GM12878 (cell line): ENCODE measurements around the gene LPIN1. TPM values are rescaled to one million over a fixed set of nuclear protein-coding genes. Genes with fewer than 3 reads are reported as not detected.

Source experiments
- ATAC-seq: fragments of 200-7000 bp; cut with Tn5 transposase; 3 replicates; pipeline ENCODE4 v1.9.1; 2020; ENCODE audit warnings: mild to moderate bottlenecking, moderate library complexity
- BruUV-seq: library from RNA; stranded (reverse); fragments of 400-500 nt; replicated peaks from 2 replicates; lab custom pipeline; 2021; lab: Mats Ljungman, UMichigan
- CTCF ChIA-PET: fragments of 300-600 bp; sonication (Branson Sonifier 250); formaldehyde crosslinking; extraction: SDS; loops from one replicate; lab custom pipeline; 2021; ENCODE audit warnings: inconsistent platforms; lab: Yijun Ruan, JAX
- POLR2A ChIA-PET: fragments of 350-600 bp; formaldehyde crosslinking; extraction: SDS; loops from one replicate; lab custom pipeline; 2021; ENCODE audit warnings: inconsistent platforms; lab: Charles Lee
- RAD21 ChIA-PET: fragments of 300-600 bp; sonication (Branson Sonifier 250); formaldehyde crosslinking; loops from one replicate; lab custom pipeline; 2023; ENCODE audit warnings: antibody characterized with exemption; ENCODE audit not compliant: unreplicated experiment; lab: Charles Lee
- SMC1A ChIA-PET: fragments of 300-600 bp; sonication (Branson Sonifier 250); formaldehyde crosslinking; loops from one replicate; lab custom pipeline; 2023; ENCODE audit not compliant: unreplicated experiment, uncharacterized antibody; lab: Charles Lee
- DNase-seq: peaks from one replicate; pipeline ENCODE4 v3.0.0-alpha.2; 2011; ENCODE audit warnings: low read depth, low spot score
- FAIRE-seq: peaks from 3 replicates; lab custom pipeline; 2011; peaks lifted over from hg19 to GRCh38; lab: Jason Lieb, UNC
- H2AFZ ChIP-seq: 2 replicates; pipeline ENCODE4 v1.6.0; 2011; ENCODE audit warnings: low read depth, low read length, control low read depth; ENCODE audit not compliant: control insufficient read depth
- H3K27ac ChIP-seq: 2 replicates; pipeline ENCODE4 v1.5.1; 2011; ENCODE audit warnings: control low read depth; ENCODE audit not compliant: control insufficient read depth, insufficient read depth
- H3K27me3 ChIP-seq, 2 experiments: replicated peaks in 1 of 2; 2 replicates each; pipeline versions ENCODE4 v1.6.0 to v1.6.1; 2011; ENCODE audit warnings: low read length in 1 of 2; ENCODE audit not compliant: control insufficient read depth in 2 of 2, insufficient read depth in 2 of 2
- H3K36me3 ChIP-seq, 2 experiments: 2 replicates each; pipeline ENCODE4 v1.5.1; 2011; ENCODE audit warnings: low read length in 1 of 2; ENCODE audit not compliant: control insufficient read depth in 2 of 2, insufficient read depth in 2 of 2
- H3K4me1 ChIP-seq: 2 replicates; pipeline ENCODE4 v1.6.1; 2011; ENCODE audit warnings: mild to moderate bottlenecking, low read length, moderate library complexity, mixed read lengths; ENCODE audit not compliant: control insufficient read depth, insufficient read depth
- H3K4me2 ChIP-seq: 2 replicates; pipeline ENCODE4 v1.6.0; 2011; ENCODE audit warnings: control low read depth; ENCODE audit not compliant: control insufficient read depth, insufficient read depth
- H3K4me3 ChIP-seq: fragments of 200-600 bp; sonication (generic); 2 replicates; pipeline ENCODE4 v1.5.1; 2016
- H3K79me2 ChIP-seq: 2 replicates; pipeline ENCODE4 v1.6.0; 2011; ENCODE audit warnings: low read length; ENCODE audit not compliant: control insufficient read depth, insufficient read depth
- H3K9ac ChIP-seq: 2 replicates; pipeline ENCODE4 v1.8.0; 2011; ENCODE audit warnings: low read length, control low read depth, mixed read lengths; ENCODE audit not compliant: control insufficient read depth, insufficient read depth
- H3K9me3 ChIP-seq: replicated peaks from 3 replicates; pipeline ENCODE4 v1.5.1; 2011; ENCODE audit warnings: mild to moderate bottlenecking, low read length; ENCODE audit not compliant: control insufficient read depth, insufficient read depth
- H4K20me1 ChIP-seq: 2 replicates; pipeline ENCODE4 v1.6.0; 2011; ENCODE audit not compliant: control insufficient read depth, insufficient read depth
- BMI1 ChIP-seq: fragments of 450-650 bp; IDR thresholded peaks from 2 replicates; pipeline ENCODE4 v1.6.1; 2016; ENCODE audit warnings: mild to moderate bottlenecking, moderate library complexity, borderline replicate concordance
- CUX1 ChIP-seq: IDR thresholded peaks from 2 replicates; pipeline ENCODE4 v1.6.1; 2012; ENCODE audit warnings: improper control_type of control experiment, low read depth, low read length; ENCODE audit not compliant: insufficient replicate concordance
- MEF2B ChIP-seq: fragments of 450-650 bp; IDR thresholded peaks from 2 replicates; pipeline ENCODE4 v1.6.1; 2018; ENCODE audit warnings: mild to moderate bottlenecking, moderate library complexity; ENCODE audit not compliant: partially characterized antibody, poor library complexity, severe bottlenecking
- NKRF ChIP-seq: fragments of 450-650 bp; conservative IDR thresholded peaks from 2 replicates; pipeline ENCODE4 v1.6.1; 2017; ENCODE audit warnings: mild to moderate bottlenecking, moderate library complexity
- SMAD1 ChIP-seq: fragments of 450-650 bp; IDR thresholded peaks from 2 replicates; pipeline ENCODE4 v1.6.1; 2018; ENCODE audit warnings: mild to moderate bottlenecking, low read depth; ENCODE audit not compliant: partially characterized antibody
- SRF ChIP-seq, 2 experiments: IDR thresholded peaks; 2 replicates each; pipeline ENCODE4 v1.6.1; 2011; ENCODE audit warnings: low read depth in 2 of 2, low read length in 2 of 2, mild to moderate bottlenecking in 1 of 2, moderate library complexity in 1 of 2
- USF1 ChIP-seq: IDR thresholded peaks from 2 replicates; pipeline ENCODE4 v1.6.1; 2011; ENCODE audit warnings: borderline replicate concordance, low read depth, mild to moderate bottlenecking, moderate library complexity, mixed read lengths, low read length; ENCODE audit not compliant: insufficient read depth; ENCODE audit errors: extremely low read length
- ZNF622 ChIP-seq: fragments of 450-650 bp; IDR thresholded peaks from 2 replicates; pipeline ENCODE4 v1.6.1; 2017; ENCODE audit warnings: mild to moderate bottlenecking, inconsistent platforms
- WGBS: methylation state at CpG from one replicate; pipeline ENCODE4 v1.1.6; 2016; ENCODE audit warnings: low lambda C conversion rate; ENCODE audit not compliant: insufficient replicate concordance, insufficient coverage; ENCODE audit errors: missing lambda C conversion rate; 5-methylcytosine and 5-hydroxymethylcytosine counted together
- in situ Hi-C: fragments of 300-500 bp; cut with MboI; formaldehyde crosslinking; loops from 9 replicates; pipeline ENCODE4 v1.14.3; 2018; ENCODE audit warnings: mixed read lengths
- intact Hi-C: fragments of 100-400 bp; cut with micrococcal nuclease; formaldehyde crosslinking; loops from one replicate; pipeline ENCODE4 v1.14.2; 2022; ENCODE audit not compliant: unreplicated experiment
- polyA plus RNA-seq, 11 experiments: library from polyadenylated mRNA; depleted of rRNA in 4 of 11; unstranded in 6 of 11; stranded (reverse) in 5 of 11; fragments of >200 nt; fragmentation: Nextera tagmentation in 4 of 11; fragmentation: Illumina TruSeq in 1 of 11; extraction: Ambion mirVana in 4 of 11; extraction: Trizol in 1 of 11; gene quantifications; 1 replicate in 1 of 11; 2 replicates in 10 of 11; pipeline versions ENCODE4 v1.2.1 to v1.2.3, GENCODE V29; 2011 to 2016; ENCODE audit warnings: inconsistent platforms in 2 of 11, missing spikeins in 2 of 11, low read depth in 1 of 11
- total RNA-seq, 4 experiments: library from RNA; depleted of rRNA in 3 of 4; stranded (reverse); fragments of >200 nt in 3 of 4; fragmentation: Illumina TruSeq in 1 of 4; extraction: Trizol in 1 of 4; gene quantifications; 2 replicates each; pipeline versions ENCODE4 v1.2.1 to v1.2.3, GENCODE V29; 2013 to 2021
- TF ChIP-seq, protein P1 (sequence below): IDR thresholded peaks from 2 replicates; pipeline ENCODE4 v1.6.1; 2012; ENCODE audit warnings: low read depth, low read length, improper control_type of control experiment

Gene LPIN1
- total and polyA plus RNA-seq, 10 of the 15 experiments (the other 5 are each of a cell fraction or from before 2014, with no cell fraction given): 18.8 to 82.5 (median 50.3) TPM

DNA sequence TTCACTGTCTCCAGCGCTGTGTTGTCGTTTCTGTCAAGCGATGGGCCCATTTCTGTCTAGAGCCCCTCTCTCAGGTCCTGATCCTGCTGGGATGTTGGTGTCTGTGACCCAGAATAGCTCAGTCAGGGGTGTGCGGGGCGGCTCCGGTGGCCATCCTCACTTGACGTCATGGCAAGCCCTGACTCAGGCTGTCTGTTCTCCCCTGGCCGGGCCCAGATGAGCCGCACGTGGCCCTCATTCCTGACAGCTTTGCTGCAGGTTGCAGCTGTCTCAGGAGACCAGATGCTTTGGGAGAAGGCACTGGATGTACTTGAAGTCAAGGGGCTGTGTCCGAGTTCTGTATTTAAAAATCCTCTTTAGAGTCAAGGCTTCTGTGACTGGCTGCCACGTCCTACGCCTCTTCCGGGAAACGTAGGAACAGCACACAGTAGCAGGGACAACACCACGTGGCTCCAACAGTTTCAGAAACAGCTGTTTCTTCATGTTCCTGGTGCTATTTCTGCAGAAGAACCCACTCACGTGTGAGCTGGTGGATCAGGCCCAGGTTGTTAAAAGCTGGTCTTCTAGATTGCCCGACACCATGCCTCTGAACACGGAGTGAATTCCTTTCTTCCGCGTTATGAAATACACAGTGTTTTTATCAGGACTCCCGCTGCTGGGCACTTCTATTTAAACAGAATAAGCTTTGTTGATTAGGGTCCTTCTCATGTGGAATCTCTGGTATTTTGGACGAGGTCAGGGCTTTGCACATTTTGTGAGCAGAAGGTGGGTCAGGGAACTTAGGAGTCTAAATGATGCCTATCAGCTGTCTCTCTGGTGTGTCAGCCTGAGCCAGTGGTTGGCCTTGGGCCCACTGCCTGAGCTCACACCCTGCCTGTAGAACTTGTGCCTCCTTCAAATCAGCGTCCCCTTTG is 48.2 kb upstream of the LPIN1 start:
- intact Hi-C loops (loop anchor here (10.0 kb wide), 1 partner anchor 1307 kb away; no protein-coding TSS in a partner anchor), in situ Hi-C loops (no loop called here)
- 43% methylated on average over 24 of the region's 24 CpGs for WGBS
- TF ChIP-seq MEF2B (no peak), SMAD1 (no peak), USF1 (no peak), NKRF (no peak), BMI1 (no peak), ZNF622 (no peak), SRF (IDR thresholded peaks at IDR 0.05; ENCODE audit: low read depth in 2 of 2, low read length in 2 of 2) (no peak), CUX1 (no peak)
- TF ChIP-seq, protein P1, sequence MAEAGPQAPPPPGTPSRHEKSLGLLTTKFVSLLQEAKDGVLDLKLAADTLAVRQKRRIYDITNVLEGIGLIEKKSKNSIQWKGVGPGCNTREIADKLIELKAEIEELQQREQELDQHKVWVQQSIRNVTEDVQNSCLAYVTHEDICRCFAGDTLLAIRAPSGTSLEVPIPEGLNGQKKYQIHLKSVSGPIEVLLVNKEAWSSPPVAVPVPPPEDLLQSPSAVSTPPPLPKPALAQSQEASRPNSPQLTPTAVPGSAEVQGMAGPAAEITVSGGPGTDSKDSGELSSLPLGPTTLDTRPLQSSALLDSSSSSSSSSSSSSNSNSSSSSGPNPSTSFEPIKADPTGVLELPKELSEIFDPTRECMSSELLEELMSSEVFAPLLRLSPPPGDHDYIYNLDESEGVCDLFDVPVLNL: no peak

More for the DNA sequence above, 48.2 kb upstream of the LPIN1 start:
- Histone ChIP-seq H3K36me3 (no peaks in the 10 kb centered on the region; a peak in 1 of 4 replicates), H3K9ac (no peak overlapping the region), H3K27me3 (peaks cover 0 to 4% of the 10 kb centered on the region in 2 experiments; a peak in 1 of 4 replicates), H3K27ac (no peak overlapping the region), H3K9me3 (no peaks in the 10 kb centered on the region), H3K4me3 (no peak overlapping the region), H3K4me1 (no peaks in the 10 kb centered on the region), H4K20me1 (no peaks in the 10 kb centered on the region), H3K79me2 (no peaks in the 10 kb centered on the region), H2AFZ (no peak overlapping the region), H3K4me2 (no peak overlapping the region)
- ChIA-PET POLR2A (interaction anchor here (0.7 kb wide), 1 partner anchor 110 kb away, joined by 3 read pairs; no protein-coding TSS in a partner anchor), RAD21 (interaction anchor here (1.0 kb wide), 1 partner anchor 46 kb away, joined by 5 read pairs; no protein-coding TSS in a partner anchor), SMC1A (interaction anchor here (1.2 to 2.1 kb wide), 4 partner anchors 8 to 81 kb away, joined by 3 to 6 read pairs (median 4); no protein-coding TSS in a partner anchor), CTCF (interaction anchor here (0.6 to 16.6 kb wide), 8 partner anchors 9 to 83 kb away, joined by 3 to 353 read pairs (median 6); partner anchors contain the start of gene LPIN1)
- no peak for FAIRE-seq
- DNase-seq: no peak
- no peak for ATAC-seq
- BruUV-seq: no TSS peak
